ENCODE data around the gene UBA7.

- TF ChIP-seq, protein P1, sequence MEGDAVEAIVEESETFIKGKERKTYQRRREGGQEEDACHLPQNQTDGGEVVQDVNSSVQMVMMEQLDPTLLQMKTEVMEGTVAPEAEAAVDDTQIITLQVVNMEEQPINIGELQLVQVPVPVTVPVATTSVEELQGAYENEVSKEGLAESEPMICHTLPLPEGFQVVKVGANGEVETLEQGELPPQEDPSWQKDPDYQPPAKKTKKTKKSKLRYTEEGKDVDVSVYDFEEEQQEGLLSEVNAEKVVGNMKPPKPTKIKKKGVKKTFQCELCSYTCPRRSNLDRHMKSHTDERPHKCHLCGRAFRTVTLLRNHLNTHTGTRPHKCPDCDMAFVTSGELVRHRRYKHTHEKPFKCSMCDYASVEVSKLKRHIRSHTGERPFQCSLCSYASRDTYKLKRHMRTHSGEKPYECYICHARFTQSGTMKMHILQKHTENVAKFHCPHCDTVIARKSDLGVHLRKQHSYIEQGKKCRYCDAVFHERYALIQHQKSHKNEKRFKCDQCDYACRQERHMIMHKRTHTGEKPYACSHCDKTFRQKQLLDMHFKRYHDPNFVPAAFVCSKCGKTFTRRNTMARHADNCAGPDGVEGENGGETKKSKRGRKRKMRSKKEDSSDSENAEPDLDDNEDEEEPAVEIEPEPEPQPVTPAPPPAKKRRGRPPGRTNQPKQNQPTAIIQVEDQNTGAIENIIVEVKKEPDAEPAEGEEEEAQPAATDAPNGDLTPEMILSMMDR (IDR thresholded peaks at IDR 0.05; ENCODE audit: insufficient read depth, low read length, poor library complexity, severe bottlenecking): no peak
- no peak for TF ChIP-seq EZH2phosphoT487 (conservative IDR thresholded peaks at IDR 0.05; ENCODE audit: low read length)
Measured at GRCh38 chr3:49794926-49795905, 18.5 kb downstream of the UBA7 start.

Data from SU-DHL-6 (cell line).